Neuronal stem cell (in vitro differentiated cells): ENCODE results near the gene PCBP4.
A peak's percentile ranks its signal among the peaks of the same experiment; 100 is the strongest.

ENCODE experiments used
- DNase-seq: peaks from one replicate; pipeline ENCODE4 v3.0.0-alpha.2; 2013; ENCODE audit warnings: low spot score
- H2AFZ ChIP-seq: one replicate; pipeline ENCODE4 v1.6.1; 2013; ENCODE audit warnings: mild to moderate bottlenecking, low read length, inconsistent platforms
- H2AK5ac ChIP-seq: 2 replicates; pipeline ENCODE4 v1.6.1; 2013; ENCODE audit warnings: low read depth, mild to moderate bottlenecking, inconsistent platforms, low read length, moderate library complexity, mixed read lengths
- H2BK120ac ChIP-seq: 2 replicates; pipeline ENCODE4 v1.6.1; 2013; ENCODE audit warnings: low read depth, mild to moderate bottlenecking, inconsistent platforms, low read length, moderate library complexity, mixed read lengths
- H2BK12ac ChIP-seq: one replicate; pipeline ENCODE4 v1.6.1; 2013; ENCODE audit warnings: low read length, inconsistent platforms
- H2BK15ac ChIP-seq: 2 replicates; pipeline ENCODE4 v1.6.1; 2013; ENCODE audit warnings: mild to moderate bottlenecking, low read length, inconsistent platforms, mixed read lengths
- H2BK5ac ChIP-seq: one replicate; pipeline ENCODE4 v1.6.1; 2013; ENCODE audit warnings: inconsistent platforms, mild to moderate bottlenecking, low read length, moderate library complexity
- H3K14ac ChIP-seq: one replicate; pipeline ENCODE4 v1.6.1; 2013; ENCODE audit warnings: low read length, inconsistent platforms
- H3K18ac ChIP-seq: 2 replicates; pipeline ENCODE4 v1.6.1; 2013; ENCODE audit warnings: low read length, inconsistent platforms
- H3K23ac ChIP-seq: 2 replicates; pipeline ENCODE4 v1.6.1; 2013; ENCODE audit warnings: low read depth, mild to moderate bottlenecking, mixed read lengths, low read length, inconsistent platforms; ENCODE audit not compliant: poor library complexity
- H3K27ac ChIP-seq: replicated peaks from 3 replicates; pipeline ENCODE4 v1.5.1; 2013; ENCODE audit warnings: low read length, inconsistent platforms
- H3K27me3 ChIP-seq, 3 experiments: 2 replicates each; pipeline ENCODE4 v1.6.1; 2013; ENCODE audit warnings: low read length in 3 of 3, mild to moderate bottlenecking in 2 of 3, inconsistent platforms in 1 of 3, low read depth in 1 of 3, mixed read lengths in 1 of 3, moderate library complexity in 1 of 3; ENCODE audit not compliant: control insufficient read depth in 3 of 3, insufficient read depth in 3 of 3
- H3K36me3 ChIP-seq, 2 donors: replicated peaks in 1 of 2; 2 replicates each; pipeline ENCODE4 v1.6.1; 2013; ENCODE audit warnings: low read length in 2 of 2; ENCODE audit not compliant: control insufficient read depth in 2 of 2, insufficient read depth in 2 of 2
- H3K4ac ChIP-seq: 2 replicates; pipeline ENCODE4 v1.6.1; 2013; ENCODE audit warnings: inconsistent platforms, mild to moderate bottlenecking, low read length, moderate library complexity
- H3K4me1 ChIP-seq, 2 donors: 1 replicate in 1 of 2; 2 replicates in 1 of 2; pipeline ENCODE4 v1.6.1; 2013; ENCODE audit warnings: low read length in 2 of 2, low read depth in 1 of 2; ENCODE audit not compliant: control insufficient read depth in 2 of 2, insufficient read depth in 1 of 2
- H3K4me2 ChIP-seq: one replicate; pipeline ENCODE4 v1.6.1; 2013; ENCODE audit warnings: mild to moderate bottlenecking, low read length, inconsistent platforms; ENCODE audit not compliant: insufficient read depth, poor library complexity, severe bottlenecking
- H3K4me3 ChIP-seq, 2 donors: 2 replicates each; pipeline ENCODE4 v1.5.1; 2013; ENCODE audit warnings: low read length in 2 of 2, mild to moderate bottlenecking in 2 of 2, inconsistent platforms in 1 of 2, moderate library complexity in 1 of 2
- H3K79me1 ChIP-seq: one replicate; pipeline ENCODE4 v1.6.1; 2013; ENCODE audit warnings: low read depth, mild to moderate bottlenecking, inconsistent platforms, low read length, moderate library complexity
- H3K9ac ChIP-seq: one replicate; pipeline ENCODE4 v1.6.1; 2013; ENCODE audit warnings: mild to moderate bottlenecking, low read depth, low read length, inconsistent platforms; ENCODE audit not compliant: poor library complexity
- H3K9me3 ChIP-seq, 2 donors: replicated peaks in 1 of 2; 2 replicates each; pipeline versions ENCODE3 to v1.6.1; 2013; ENCODE audit warnings: low read length in 2 of 2, mild to moderate bottlenecking in 2 of 2, inconsistent platforms in 1 of 2, low read depth in 1 of 2, mixed read lengths in 1 of 2, moderate library complexity in 1 of 2; ENCODE audit not compliant: control insufficient read depth in 2 of 2, insufficient read depth in 1 of 2
- H4K8ac ChIP-seq: one replicate; pipeline ENCODE4 v1.6.1; 2013; ENCODE audit warnings: low read depth, mild to moderate bottlenecking, inconsistent platforms, low read length, moderate library complexity
- H4K91ac ChIP-seq: one replicate; pipeline ENCODE4 v1.6.1; 2013; ENCODE audit warnings: low read length, low read depth, mild to moderate bottlenecking, inconsistent platforms; ENCODE audit not compliant: poor library complexity
- WGBS, 2 donors: extraction: QIAGEN DNeasy Blood & Tissue Kit; methylation state at CpG; one replicate each; pipeline ENCODE4 v1.1.7; 2013; ENCODE audit warnings: missing lambda C conversion rate in 2 of 2, mixed read lengths in 1 of 2; ENCODE audit not compliant: insufficient read length in 2 of 2, insufficient replicate concordance in 1 of 2; ENCODE audit errors: extremely low coverage in 2 of 2; 5-methylcytosine and 5-hydroxymethylcytosine counted together

Gene PCBP4

DNA sequence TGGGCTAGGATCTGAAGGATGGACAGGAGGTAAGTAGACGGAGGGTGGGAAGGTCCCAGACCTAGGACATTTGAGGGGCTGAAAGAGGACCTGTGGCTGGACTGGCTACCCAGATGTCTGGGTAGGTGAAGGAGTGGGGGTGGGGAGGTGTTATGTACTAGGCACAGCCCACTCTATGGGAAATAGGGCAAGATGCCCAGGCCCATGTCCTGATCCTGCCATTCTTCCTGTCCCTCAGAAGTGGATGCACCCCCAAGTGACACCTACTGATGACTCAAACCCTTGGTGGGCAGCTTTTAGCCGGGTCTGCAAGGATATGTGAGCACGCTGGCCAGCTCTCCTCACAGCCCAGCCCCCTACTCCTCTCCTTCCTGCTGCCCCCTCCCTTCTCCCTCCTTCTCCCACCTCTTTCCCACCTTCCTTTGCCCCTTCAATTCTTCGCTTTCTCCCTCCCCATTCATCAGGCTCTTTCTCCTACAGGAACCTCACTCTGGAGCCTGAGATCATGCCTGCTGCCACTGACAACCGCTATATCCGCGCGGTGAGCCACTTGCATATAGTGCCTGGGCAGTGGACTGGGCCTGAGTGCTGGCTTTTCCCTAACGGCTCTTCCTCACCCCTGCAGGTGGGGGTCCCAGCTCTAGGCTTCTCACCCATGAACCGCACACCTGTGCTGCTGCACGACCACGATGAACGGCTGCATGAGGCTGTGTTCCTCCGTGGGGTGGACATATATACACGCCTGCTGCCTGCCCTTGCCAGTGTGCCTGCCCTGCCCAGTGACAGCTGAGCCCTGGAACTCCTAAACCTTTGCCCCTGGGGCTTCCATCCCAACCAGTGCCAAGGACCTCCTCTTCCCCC is 21.3 kb upstream of the PCBP4 start:
- Histone ChIP-seq H3K36me3 (peaks cover 19 to 22% of the 10 kb centered on the region in 2 donors), H3K27ac (peak overlapping the region; percentile 23), H2BK12ac (peak overlapping the region; percentile 31), H3K79me1 (peaks cover 15% of the 10 kb centered on the region), H2BK5ac (no peak overlapping the region), H3K4me3 (no peak overlapping the region), H4K8ac (no peak overlapping the region), H3K4me2 (no peak overlapping the region), H3K9me3 (no peaks in the 10 kb centered on the region), H3K23ac (peak overlapping the region; percentile 14), H2BK15ac (no peak overlapping the region), H3K18ac (no peak overlapping the region), H2AFZ (no peak overlapping the region), H3K27me3 (no peaks in the 10 kb centered on the region), H2AK5ac (peak overlapping the region; percentile 44), H3K4me1 (peaks cover 10% of the 10 kb centered on the region in 2 donors), H4K91ac (no peak overlapping the region), H3K14ac (no peak overlapping the region), H2BK120ac (peak overlapping the region; percentile 36), H3K4ac (no peak overlapping the region), H3K9ac (peak overlapping the region; percentile 56)
- no CpG with 5 or more reads among the region's 15 CpGs for WGBS, 2 donors
- no peak for DNase-seq

DNA sequence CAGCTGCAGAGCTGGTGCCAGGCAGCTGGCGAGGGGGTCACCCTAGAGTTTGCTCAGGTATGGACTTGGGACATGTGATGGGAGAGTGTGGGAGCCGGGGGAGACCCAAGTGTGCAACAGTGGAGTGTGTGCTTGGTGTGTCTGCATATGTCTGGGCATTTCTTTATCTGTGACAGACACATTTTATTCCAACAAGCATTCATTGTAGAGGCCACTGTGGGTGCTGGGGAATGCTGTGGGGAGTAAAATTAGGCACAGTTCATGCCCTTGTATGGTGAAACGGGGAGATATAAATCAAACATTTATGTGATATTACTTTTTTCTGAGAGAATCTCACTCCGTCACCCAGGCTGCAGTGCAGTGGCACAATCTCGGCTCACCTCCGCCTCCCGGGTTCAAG is 20.3 kb upstream of the PCBP4 start:
- H3K27me3 ChIP-seq: no peaks in the 10 kb centered on the region
- no peak overlapping the region for H4K8ac ChIP-seq
- no peak overlapping the region for H2AFZ ChIP-seq
- H3K18ac ChIP-seq: no peak overlapping the region
- peaks cover 14% of the 10 kb centered on the region for H3K79me1 ChIP-seq
- no peak overlapping the region for H3K23ac ChIP-seq
- no peak overlapping the region for H3K4me3 ChIP-seq
- H2BK5ac ChIP-seq: no peak overlapping the region
- no peak for DNase-seq
- H3K4me1 ChIP-seq: peaks cover 12% of the 10 kb centered on the region in 2 donors
- no peak overlapping the region for H3K14ac ChIP-seq
- WGBS, 2 donors: no CpG with 5 or more reads among the region's 7 CpGs
- no peaks in the 10 kb centered on the region for H3K9me3 ChIP-seq
- H3K27ac ChIP-seq: no peak overlapping the region
- no peak overlapping the region for H3K9ac ChIP-seq
- no peak overlapping the region for H3K4me2 ChIP-seq
- no peak overlapping the region for H2BK15ac ChIP-seq
- peaks cover 14% of the 10 kb centered on the region in 2 donors for H3K36me3 ChIP-seq
- H2BK120ac ChIP-seq: no peak overlapping the region
- H4K91ac ChIP-seq: no peak overlapping the region
- H2BK12ac ChIP-seq: no peak overlapping the region
- H2AK5ac ChIP-seq: no peak overlapping the region
- H3K4ac ChIP-seq: no peak overlapping the region

DNA sequence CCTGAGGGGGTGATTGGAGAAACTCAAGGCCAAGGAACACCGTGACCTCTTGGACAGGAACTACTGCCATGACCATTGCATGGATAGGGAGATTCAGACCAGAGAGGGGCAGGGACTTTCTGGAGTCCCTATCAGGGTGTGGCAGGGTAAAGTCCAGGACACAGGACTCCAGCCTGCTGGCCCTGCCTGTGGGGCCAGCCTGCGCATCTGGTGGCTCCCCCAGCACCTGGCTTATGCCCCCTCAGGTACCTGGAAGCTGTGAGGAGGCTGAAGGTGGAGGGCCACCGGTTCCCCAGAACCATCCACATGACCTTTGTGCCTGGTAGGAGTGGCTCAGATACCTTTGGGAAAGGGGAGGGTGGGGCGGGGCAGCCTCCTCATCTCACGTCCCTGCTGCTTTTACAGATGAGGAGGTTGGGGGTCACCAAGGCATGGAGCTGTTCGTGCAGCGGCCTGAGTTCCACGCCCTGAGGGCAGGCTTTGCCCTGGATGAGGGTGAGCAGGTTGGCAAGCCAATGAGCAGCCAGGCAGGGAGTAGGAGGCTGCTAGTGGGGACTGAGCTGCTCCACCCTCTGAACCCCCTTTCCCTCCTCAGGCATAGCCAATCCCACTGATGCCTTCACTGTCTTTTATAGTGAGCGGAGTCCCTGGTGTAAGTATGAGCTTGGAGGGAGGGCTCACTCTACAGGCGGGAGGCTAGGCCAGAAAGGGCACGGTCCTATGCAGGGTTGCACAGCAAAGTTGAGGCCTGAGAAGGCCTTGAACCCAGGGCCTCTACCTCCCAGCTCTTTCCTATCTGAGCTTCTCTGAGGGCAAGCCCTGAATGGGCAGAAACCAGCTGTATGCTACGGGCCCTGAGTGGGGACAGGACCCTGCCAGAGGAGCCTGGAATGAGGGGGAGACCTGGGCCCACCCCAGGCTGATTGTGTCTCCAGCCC is 19.0 kb upstream of the PCBP4 start:
- no peak overlapping the region for H3K27ac ChIP-seq
- H2BK120ac ChIP-seq: no peak overlapping the region
- no peaks in the 10 kb centered on the region for H3K9me3 ChIP-seq
- peak overlapping the region; percentile 48 for H3K23ac ChIP-seq
- no peak overlapping the region for H3K4me2 ChIP-seq
- no peak overlapping the region for H2BK5ac ChIP-seq
- H3K27me3 ChIP-seq: no peaks in the 10 kb centered on the region
- H2AFZ ChIP-seq: no peak overlapping the region
- WGBS, 2 donors: no CpG with 5 or more reads among the region's 12 CpGs
- no peak overlapping the region for H3K14ac ChIP-seq
- H3K4me3 ChIP-seq: no peak overlapping the region
- no peak overlapping the region for H4K8ac ChIP-seq
- H3K4me1 ChIP-seq: peaks cover 13 to 16% of the 10 kb centered on the region in 2 donors
- peak overlapping the region; percentile 25 for H2BK15ac ChIP-seq
- H3K18ac ChIP-seq: peak overlapping the region; percentile 8
- no peak overlapping the region for H3K4ac ChIP-seq
- H2BK12ac ChIP-seq: no peak overlapping the region
- no peak overlapping the region for H4K91ac ChIP-seq
- H3K36me3 ChIP-seq: peaks cover 1 to 3% of the 10 kb centered on the region in 2 donors
- H2AK5ac ChIP-seq: peak overlapping the region; percentile 42
- no peak for DNase-seq
- peaks cover 8% of the 10 kb centered on the region for H3K79me1 ChIP-seq
- no peak overlapping the region for H3K9ac ChIP-seq

DNA sequence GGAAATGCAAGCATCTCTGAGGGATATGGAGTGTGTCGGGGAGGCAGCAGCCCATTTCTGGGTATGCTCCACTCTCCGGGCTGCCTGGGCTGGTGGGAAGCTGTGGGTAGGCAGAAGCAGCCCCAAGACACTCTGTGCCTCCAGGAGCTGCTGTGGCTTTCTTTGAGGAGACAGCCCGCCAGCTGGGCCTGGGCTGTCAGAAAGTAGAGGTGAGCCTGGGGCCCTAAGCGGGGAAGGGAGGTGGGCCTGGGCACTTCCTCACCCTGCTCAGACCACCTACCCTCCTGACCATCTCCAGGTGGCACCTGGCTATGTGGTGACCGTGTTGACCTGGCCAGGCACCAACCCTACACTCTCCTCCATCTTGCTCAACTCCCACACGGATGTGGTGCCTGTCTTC is 17.8 kb upstream of the PCBP4 start:
- no peak overlapping the region for H3K27ac ChIP-seq
- H3K79me1 ChIP-seq: peaks cover 8% of the 10 kb centered on the region
- no peak overlapping the region for H2BK15ac ChIP-seq
- no peaks in the 10 kb centered on the region for H3K27me3 ChIP-seq
- peaks cover 3 to 9% of the 10 kb centered on the region in 2 donors for H3K36me3 ChIP-seq
- no peak overlapping the region for H2AK5ac ChIP-seq
- H4K8ac ChIP-seq: no peak overlapping the region
- H3K14ac ChIP-seq: no peak overlapping the region
- H3K4me1 ChIP-seq: peaks cover 13 to 16% of the 10 kb centered on the region in 2 donors
- H3K9ac ChIP-seq: no peak overlapping the region
- peak overlapping the region; percentile 65 for H2BK12ac ChIP-seq
- H3K4me2 ChIP-seq: no peak overlapping the region
- no peak overlapping the region for H3K4ac ChIP-seq
- H2BK5ac ChIP-seq: no peak overlapping the region
- no peak overlapping the region for H3K23ac ChIP-seq
- H2AFZ ChIP-seq: no peak overlapping the region
- DNase-seq: no peak
- no peak overlapping the region for H3K18ac ChIP-seq
- no CpG with 5 or more reads among the region's 6 CpGs for WGBS, 2 donors
- H3K4me3 ChIP-seq: no peak overlapping the region
- no peaks in the 10 kb centered on the region for H3K9me3 ChIP-seq
- no peak overlapping the region for H2BK120ac ChIP-seq
- no peak overlapping the region for H4K91ac ChIP-seq
